Mesothelial cell of epicardium (in vitro differentiated cells): ENCODE measurements around the gene ENC1. TPM values are rescaled to one million over a fixed set of nuclear protein-coding genes. Genes with fewer than 3 reads are reported as not detected.

Experiments
- DNase-seq, 2 experiments: peaks; one replicate each; pipeline ENCODE4 v3.0.0; 2021; ENCODE audit warnings: low spot score in 2 of 2; ENCODE audit not compliant: unreplicated experiment in 2 of 2
- H3K27ac Mint-ChIP-seq: 2 replicates; pipeline ENCODE4 v1.8.0; 2021; ENCODE audit warnings: mixed read lengths
- H3K27me3 Mint-ChIP-seq: 2 replicates; pipeline ENCODE4 v1.8.0; 2021; ENCODE audit warnings: low read depth, mixed read lengths
- H3K36me3 Mint-ChIP-seq: 2 replicates; pipeline ENCODE4 v1.8.0; 2021; ENCODE audit warnings: mixed read lengths
- H3K4me1 Mint-ChIP-seq: 2 replicates; pipeline ENCODE4 v1.8.0; 2021; ENCODE audit warnings: mixed read lengths
- H3K4me3 Mint-ChIP-seq: 2 replicates; pipeline ENCODE4 v1.8.0; 2021; ENCODE audit warnings: mild to moderate bottlenecking, moderate library complexity, mixed read lengths
- H3K9me3 Mint-ChIP-seq: 2 replicates; pipeline ENCODE4 v1.8.0; 2021; ENCODE audit warnings: mixed read lengths
- CTCF ChIP-seq: fragments of 200-600 bp; sonication (generic); IDR thresholded peaks from one replicate; pipeline ENCODE4 v1.5.0; 2021; ENCODE audit warnings: antibody characterized with exemption; ENCODE audit not compliant: unreplicated experiment
- total RNA-seq: library from RNA; stranded (reverse); gene quantifications from 3 replicates; pipeline ENCODE4 v1.2.1, GENCODE V29; 2021

Gene ENC1
- total RNA-seq, 1 donor from 2014 or later, result 129 TPM

- TF ChIP-seq CTCF, result no peak
- Mint-ChIP-seq H3K9me3 (no peaks in the 10 kb centered on the region), H3K27me3 (no peaks in the 10 kb centered on the region), H3K36me3 (peaks cover 20% of the 10 kb centered on the region), H3K27ac (peak overlapping the region; percentile 90), H3K4me3 (peak overlapping the region; percentile 97), H3K4me1 (peaks cover 73% of the 10 kb centered on the region)
- DNase-seq, result no peak
Measured at GRCh38 chr5:74638970-74639806, 1.3 kb downstream of the ENC1 start.

- Mint-ChIP-seq H3K4me1 (peaks cover 71% of the 10 kb centered on the region), H3K36me3 (peaks cover 22% of the 10 kb centered on the region), H3K27ac (peak overlapping the region; percentile 90), H3K9me3 (no peaks in the 10 kb centered on the region), H3K27me3 (no peaks in the 10 kb centered on the region), H3K4me3 (peak overlapping the region; percentile 97)
- DNase-seq, result no peak
- no peak for TF ChIP-seq CTCF
Measured at GRCh38 chr5:74638544-74638969, 2.0 kb downstream of the ENC1 start.

DNA sequence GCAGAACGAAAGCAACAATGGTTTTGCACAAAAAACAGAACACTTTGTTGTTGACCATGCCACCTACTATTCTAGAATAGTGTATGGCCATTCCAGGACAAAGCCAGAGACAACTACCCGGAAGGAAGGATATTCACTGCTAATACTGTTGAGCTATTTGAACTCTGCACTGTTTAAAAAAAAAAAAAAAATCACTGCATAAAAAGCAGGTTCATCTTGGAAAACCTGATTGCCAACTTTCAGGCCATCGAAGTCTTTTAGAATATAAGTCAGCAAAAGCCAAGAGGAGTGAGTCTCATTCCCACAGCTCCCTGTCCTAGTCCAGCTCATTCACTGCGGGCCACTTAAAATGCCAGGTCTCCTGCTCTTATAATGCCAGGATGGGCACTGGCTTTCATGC, 4.0 kb downstream of the ENC1 start:
- Mint-ChIP-seq H3K4me3 (peak overlapping the region; percentile 97), H3K36me3 (peaks cover 31% of the 10 kb centered on the region), H3K9me3 (no peaks in the 10 kb centered on the region), H3K27me3 (no peaks in the 10 kb centered on the region), H3K27ac (no peak overlapping the region), H3K4me1 (peaks cover 61% of the 10 kb centered on the region)
- no peak for DNase-seq
- no peak for TF ChIP-seq CTCF

GRCh38 chr5:74636149-74636548, 4.4 kb downstream of the ENC1 start:
- H3K9me3 Mint-ChIP-seq, result no peaks in the 10 kb centered on the region
- H3K4me1 Mint-ChIP-seq, result peaks cover 62% of the 10 kb centered on the region

DNA sequence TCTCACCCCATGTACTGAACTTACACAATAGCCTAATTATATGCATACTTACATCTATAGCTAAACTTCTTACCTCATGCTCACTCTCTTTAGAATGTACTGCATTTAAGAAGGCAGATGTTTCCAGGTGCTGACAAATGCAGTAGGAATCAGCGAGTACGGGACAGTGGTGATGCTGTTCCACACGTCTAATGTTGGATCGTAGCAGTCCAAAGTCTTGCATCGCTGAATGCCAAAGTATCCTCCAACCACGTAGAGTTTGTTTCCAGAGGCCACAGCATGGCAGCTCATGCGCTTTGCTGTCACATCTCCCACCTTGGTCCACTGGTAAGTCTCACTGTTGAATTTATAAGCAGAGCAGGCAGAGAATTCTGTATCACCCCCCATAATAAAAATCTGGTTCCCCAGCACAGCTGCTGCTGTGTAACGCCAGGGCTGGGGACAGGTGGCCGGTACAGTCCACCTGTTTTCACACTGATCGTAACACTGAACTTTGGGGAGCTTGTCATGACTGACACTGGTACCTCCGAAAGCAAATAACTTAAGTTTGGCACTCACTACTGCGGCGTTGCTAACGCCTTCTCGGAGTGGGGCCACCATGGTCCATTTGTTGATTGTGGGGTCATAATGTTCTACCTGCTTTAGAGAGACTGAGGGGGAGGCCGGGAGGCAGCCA, 5.8 kb downstream of the ENC1 start:
- Mint-ChIP-seq H3K27me3 (no peaks in the 10 kb centered on the region), H3K4me3 (no peak overlapping the region), H3K27ac (no peak overlapping the region), H3K36me3 (peaks cover 40% of the 10 kb centered on the region), H3K4me1 (peaks cover 71% of the 10 kb centered on the region), H3K9me3 (no peaks in the 10 kb centered on the region)
- no peak for TF ChIP-seq CTCF
- no peak for DNase-seq

More at GRCh38 chr5:74636149-74636548, 4.4 kb downstream of the ENC1 start:
- DNase-seq, result no peak
- Mint-ChIP-seq H3K4me3 (peak overlapping the region; percentile 45), H3K36me3 (peaks cover 33% of the 10 kb centered on the region), H3K27ac (no peak overlapping the region), H3K27me3 (no peaks in the 10 kb centered on the region)
- no peak for TF ChIP-seq CTCF
